Cerebellar cortex (tissue), 1 donor: ENCODE measurements around the gene BCL2L13.

Experiments
- DNase-seq: peaks from one replicate; pipeline ENCODE4 v3.0.0-alpha.2; 2015; ENCODE audit warnings: low spot score

BCL2L13 gene

GRCh38 chr22:17638432-17639246 lies at the start of gene BCL2L13:
BCL2L13 (plus strand) TSS chr22:17638757; CDS start chr22:17655712, 16,955 bp downstream.
- peak; percentile 93 for DNase-seq

GRCh38 chr22:17589810-17590375 lies 48.7 kb upstream of the BCL2L13 start:
- DNase-seq, result no peak

GRCh38 chr22:17590586-17590985 lies 48.0 kb upstream of the BCL2L13 start:
- no peak for DNase-seq

- no peak for DNase-seq
Measured at GRCh38 chr22:17592201-17592600, 46.4 kb upstream of the BCL2L13 start.

GRCh38 chr22:17596226-17596625 lies 42.3 kb upstream of the BCL2L13 start:
- no peak for DNase-seq

GRCh38 chr22:17597217-17597616 lies 41.3 kb upstream of the BCL2L13 start:
- DNase-seq, result no peak

- DNase-seq, result no peak
Measured at GRCh38 chr22:17598318-17598717, 40.2 kb upstream of the BCL2L13 start.

GRCh38 chr22:17601031-17601430 lies 37.5 kb upstream of the BCL2L13 start:
- no peak for DNase-seq

- DNase-seq, result no peak
Measured at GRCh38 chr22:17603668-17604067, 34.9 kb upstream of the BCL2L13 start.

- peak; percentile 21 for DNase-seq
Measured at GRCh38 chr22:17606496-17606895, 32.1 kb upstream of the BCL2L13 start.

- DNase-seq, result no peak
Measured at GRCh38 chr22:17607891-17608521, 30.6 kb upstream of the BCL2L13 start.

- no peak for DNase-seq
Measured at GRCh38 chr22:17612057-17612456, 26.5 kb upstream of the BCL2L13 start.

GRCh38 chr22:17613280-17613679 lies 25.3 kb upstream of the BCL2L13 start:
- DNase-seq, result no peak

- no peak for DNase-seq
Measured at GRCh38 chr22:17627961-17628405, 10.6 kb upstream of the BCL2L13 start.

- peak; percentile 99 for DNase-seq
Measured at GRCh38 chr22:17628406-17629172, 10.0 kb upstream of the BCL2L13 start, which contains the start of gene ATP6V1E1. ATP6V1E1 (minus strand) TSS chr22:17628749; CDS start chr22:17628635, 114 bp downstream.

GRCh38 chr22:17629173-17629489 lies 9.4 kb upstream of the BCL2L13 start:
- DNase-seq, result no peak

- no peak for DNase-seq
Measured at GRCh38 chr22:17629641-17630040, 8.9 kb upstream of the BCL2L13 start.

- DNase-seq, result no peak
Measured at GRCh38 chr22:17631076-17631565, 7.4 kb upstream of the BCL2L13 start.

- DNase-seq, result peak; percentile 22
Measured at GRCh38 chr22:17633217-17633997, 5.2 kb upstream of the BCL2L13 start.

GRCh38 chr22:17633998-17634323 lies 4.6 kb upstream of the BCL2L13 start:
- DNase-seq, result no peak

- no peak for DNase-seq
Measured at GRCh38 chr22:17634696-17635095, 3.9 kb upstream of the BCL2L13 start.
